Parathyroid adenoma (tissue), 2 donors: ENCODE measurements around the gene RGL2.

Source experiments
- H2AFZ ChIP-seq: fragments of 300-600 bp; sonication (generic); one replicate; pipeline ENCODE4 v1.7.0; 2017; ENCODE audit warnings: antibody characterized with exemption, mild to moderate bottlenecking
- H3K27ac ChIP-seq: fragments of 300-600 bp; sonication (generic); one replicate; pipeline ENCODE4 v1.7.0; 2017
- H3K27me3 ChIP-seq: fragments of 300-600 bp; sonication (generic); one replicate; pipeline ENCODE4 v1.7.0; 2017; ENCODE audit warnings: low read length; ENCODE audit not compliant: control insufficient read depth, insufficient read depth
- H3K36me3 ChIP-seq: fragments of 300-600 bp; sonication (generic); one replicate; pipeline ENCODE4 v1.7.0; 2017; ENCODE audit warnings: low read length; ENCODE audit not compliant: control insufficient read depth, insufficient read depth
- H3K4me1 ChIP-seq: fragments of 300-600 bp; sonication (generic); one replicate; pipeline ENCODE4 v1.7.0; 2017; ENCODE audit warnings: control low read depth
- H3K4me2 ChIP-seq: fragments of 300-600 bp; sonication (generic); one replicate; pipeline ENCODE4 v1.7.0; 2017; ENCODE audit warnings: low read length
- H3K4me3 ChIP-seq: fragments of 300-600 bp; sonication (generic); one replicate; pipeline ENCODE4 v1.7.0; 2017; ENCODE audit warnings: low read depth, low read length
- H3K79me2 ChIP-seq: fragments of 300-600 bp; sonication (generic); one replicate; pipeline ENCODE4 v1.7.0; 2017; ENCODE audit warnings: control low read depth
- H3K9ac ChIP-seq: fragments of 300-600 bp; sonication (generic); one replicate; pipeline ENCODE4 v1.7.0; 2017; ENCODE audit warnings: mild to moderate bottlenecking
- H3K9me3 ChIP-seq: fragments of 300-600 bp; sonication (generic); one replicate; pipeline ENCODE4 v1.7.0; 2017; ENCODE audit warnings: low read length; ENCODE audit not compliant: control insufficient read depth
- TF ChIP-seq, protein P1 (sequence below): fragments of 300-600 bp; sonication (generic); IDR thresholded peaks from one replicate; pipeline ENCODE4 v1.7.0; 2017; ENCODE audit warnings: antibody characterized with exemption, mild to moderate bottlenecking
- donor health status: primary hyperparathyroidism.

Gene RGL2

DNA sequence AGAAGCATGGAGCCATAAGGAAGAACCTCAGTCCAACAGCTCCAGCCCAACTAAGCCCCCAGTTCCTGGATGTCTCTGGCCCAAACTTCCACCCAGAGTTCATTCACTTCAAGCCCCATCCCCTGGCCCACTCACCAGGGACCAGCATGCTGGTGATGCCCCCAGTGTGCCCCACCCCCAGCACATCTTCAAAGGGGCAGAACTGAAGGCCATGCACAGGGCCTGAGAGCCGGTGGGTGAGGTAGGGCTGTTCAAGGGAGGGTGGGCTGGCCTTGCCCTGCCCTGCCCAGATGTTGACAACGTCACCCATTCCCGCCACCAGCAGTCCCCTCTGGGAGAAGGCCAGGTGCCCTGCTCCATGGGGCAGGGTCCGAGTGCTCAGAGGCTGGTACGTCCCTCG is 18.2 kb downstream of the RGL2 start:
- Histone ChIP-seq H3K9ac (no peak overlapping the region), H3K4me1 (peaks cover 4% of the 10 kb centered on the region), H3K79me2 (no peaks in the 10 kb centered on the region), H3K9me3 (no peaks in the 10 kb centered on the region), H3K27ac (no peak overlapping the region), H3K4me3 (no peak overlapping the region), H3K27me3 (no peaks in the 10 kb centered on the region), H3K4me2 (no peak overlapping the region), H3K36me3 (no peaks in the 10 kb centered on the region), H2AFZ (no peak overlapping the region)
- TF ChIP-seq, protein P1, sequence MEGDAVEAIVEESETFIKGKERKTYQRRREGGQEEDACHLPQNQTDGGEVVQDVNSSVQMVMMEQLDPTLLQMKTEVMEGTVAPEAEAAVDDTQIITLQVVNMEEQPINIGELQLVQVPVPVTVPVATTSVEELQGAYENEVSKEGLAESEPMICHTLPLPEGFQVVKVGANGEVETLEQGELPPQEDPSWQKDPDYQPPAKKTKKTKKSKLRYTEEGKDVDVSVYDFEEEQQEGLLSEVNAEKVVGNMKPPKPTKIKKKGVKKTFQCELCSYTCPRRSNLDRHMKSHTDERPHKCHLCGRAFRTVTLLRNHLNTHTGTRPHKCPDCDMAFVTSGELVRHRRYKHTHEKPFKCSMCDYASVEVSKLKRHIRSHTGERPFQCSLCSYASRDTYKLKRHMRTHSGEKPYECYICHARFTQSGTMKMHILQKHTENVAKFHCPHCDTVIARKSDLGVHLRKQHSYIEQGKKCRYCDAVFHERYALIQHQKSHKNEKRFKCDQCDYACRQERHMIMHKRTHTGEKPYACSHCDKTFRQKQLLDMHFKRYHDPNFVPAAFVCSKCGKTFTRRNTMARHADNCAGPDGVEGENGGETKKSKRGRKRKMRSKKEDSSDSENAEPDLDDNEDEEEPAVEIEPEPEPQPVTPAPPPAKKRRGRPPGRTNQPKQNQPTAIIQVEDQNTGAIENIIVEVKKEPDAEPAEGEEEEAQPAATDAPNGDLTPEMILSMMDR, result no peak

DNA sequence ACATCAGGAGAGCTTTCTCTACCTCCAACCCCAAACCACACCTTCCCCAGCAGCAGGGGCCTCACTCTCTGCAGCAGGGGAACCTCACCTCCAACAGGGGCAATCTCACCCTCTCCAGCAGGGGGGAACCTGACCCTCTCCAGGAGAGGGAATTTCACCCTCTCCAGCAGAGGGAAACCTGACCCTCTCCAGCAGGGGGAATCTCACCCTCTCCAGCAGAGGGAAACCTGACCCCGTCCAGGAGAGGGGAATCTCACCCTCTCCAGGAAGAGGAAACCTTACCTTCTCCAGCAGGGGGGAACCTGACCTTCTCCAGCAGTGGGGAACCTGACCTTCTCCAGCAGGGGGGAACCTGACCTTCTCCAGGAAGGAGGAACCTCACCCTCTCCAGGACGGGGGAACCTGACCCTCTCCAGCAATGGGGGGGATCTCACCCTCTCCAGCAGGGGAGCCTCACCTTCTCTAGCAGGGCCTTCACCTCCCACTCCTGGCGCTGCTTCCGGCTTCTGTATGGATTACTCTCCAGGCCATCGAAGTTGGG is 18.7 kb downstream of the RGL2 start:
- H3K27me3 ChIP-seq, result no peaks in the 10 kb centered on the region
- TF ChIP-seq, protein P1, result peak; percentile 67

GRCh38 chr6:33279257-33279695 is 19.5 kb downstream of the RGL2 start:
- Histone ChIP-seq H3K27me3 (no peaks in the 10 kb centered on the region), H2AFZ (no peak overlapping the region), H3K27ac (no peak overlapping the region), H3K4me1 (peaks cover 5% of the 10 kb centered on the region), H3K9ac (no peak overlapping the region), H3K4me3 (no peak overlapping the region), H3K36me3 (no peaks in the 10 kb centered on the region), H3K4me2 (no peak overlapping the region), H3K9me3 (no peaks in the 10 kb centered on the region), H3K79me2 (no peaks in the 10 kb centered on the region)
- TF ChIP-seq, protein P1, result no peak

More for the DNA sequence above, 18.7 kb downstream of the RGL2 start:
- Histone ChIP-seq H2AFZ (no peak overlapping the region), H3K79me2 (no peaks in the 10 kb centered on the region), H3K4me1 (peaks cover 4% of the 10 kb centered on the region), H3K4me2 (no peak overlapping the region), H3K27ac (peak overlapping the region; percentile 11), H3K9ac (no peak overlapping the region), H3K4me3 (no peak overlapping the region), H3K9me3 (no peaks in the 10 kb centered on the region), H3K36me3 (no peaks in the 10 kb centered on the region)

DNA sequence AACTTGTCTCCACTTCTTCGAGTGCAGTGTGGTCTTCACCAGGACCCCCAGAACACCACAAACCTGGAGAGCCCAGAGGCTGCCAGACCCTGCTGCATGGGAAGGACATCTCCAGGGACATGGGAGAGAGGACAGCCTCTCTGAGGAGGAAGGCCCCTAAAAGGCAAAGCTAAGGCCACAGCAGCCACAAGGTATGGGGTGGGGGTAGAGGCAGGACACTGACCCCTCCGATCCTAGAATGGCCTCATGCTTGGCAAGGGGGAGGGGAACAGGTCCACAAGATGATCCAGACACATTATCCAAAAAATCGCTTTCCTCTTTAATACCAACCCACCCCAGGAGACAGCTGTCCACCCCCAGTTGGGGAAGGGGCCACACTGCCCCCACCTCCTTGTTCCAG is 19.9 kb downstream of the RGL2 start:
- no peak overlapping the region for H3K27ac ChIP-seq
- TF ChIP-seq, protein P1, result no peak

DNA sequence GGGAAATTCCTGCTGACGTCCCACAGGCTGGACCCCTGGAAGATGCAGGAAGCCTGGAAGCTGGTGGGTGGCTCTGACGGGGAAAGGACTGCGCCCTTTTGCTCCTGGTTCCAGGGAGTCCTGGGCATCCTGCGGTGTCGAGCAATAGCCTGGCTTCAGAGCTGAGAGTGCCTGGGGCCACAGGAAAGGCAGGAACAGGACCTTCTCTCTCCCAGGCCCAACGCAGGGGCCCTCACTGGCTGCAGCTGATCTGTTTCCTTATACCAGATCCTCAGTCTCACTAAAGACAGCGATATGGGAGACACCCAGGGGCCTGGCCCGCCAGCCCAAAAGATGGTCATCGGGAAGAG is 20.4 kb downstream of the RGL2 start:
- Histone ChIP-seq H3K36me3 (no peaks in the 10 kb centered on the region), H3K27me3 (no peaks in the 10 kb centered on the region), H2AFZ (no peak overlapping the region), H3K4me2 (no peak overlapping the region), H3K27ac (no peak overlapping the region), H3K79me2 (no peaks in the 10 kb centered on the region), H3K9me3 (no peaks in the 10 kb centered on the region), H3K4me1 (peaks cover 6% of the 10 kb centered on the region), H3K4me3 (no peak overlapping the region), H3K9ac (no peak overlapping the region)
- TF ChIP-seq, protein P1, result no peak

More for the DNA sequence above, 19.9 kb downstream of the RGL2 start:
- Histone ChIP-seq H3K79me2 (no peaks in the 10 kb centered on the region), H3K36me3 (no peaks in the 10 kb centered on the region), H3K9me3 (no peaks in the 10 kb centered on the region), H3K4me2 (no peak overlapping the region), H2AFZ (no peak overlapping the region), H3K9ac (no peak overlapping the region), H3K27me3 (no peaks in the 10 kb centered on the region), H3K4me3 (no peak overlapping the region), H3K4me1 (peaks cover 6% of the 10 kb centered on the region)
